Body of pancreas (tissue), 4 donors: ENCODE results near the gene CYP4F3.

ENCODE experiments used
- POLR2A ChIP-seq, 3 donors: fragments of 450-650 bp; IDR thresholded peaks; one replicate each; pipeline ENCODE4 v1.6.1; 2016; ENCODE audit warnings: antibody characterized with exemption in 3 of 3, mild to moderate bottlenecking in 2 of 3
- TF ChIP-seq, protein P1 (sequence below), 7 experiments: fragments of 450-650 bp in 4 of 7; fragments of 200-600 bp in 3 of 7; sonication (generic) in 3 of 7; IDR thresholded peaks; one replicate each; pipeline ENCODE4 v1.5.1; 2016 to 2019; ENCODE audit warnings: antibody characterized with exemption in 7 of 7

- TF ChIP-seq, protein P1, sequence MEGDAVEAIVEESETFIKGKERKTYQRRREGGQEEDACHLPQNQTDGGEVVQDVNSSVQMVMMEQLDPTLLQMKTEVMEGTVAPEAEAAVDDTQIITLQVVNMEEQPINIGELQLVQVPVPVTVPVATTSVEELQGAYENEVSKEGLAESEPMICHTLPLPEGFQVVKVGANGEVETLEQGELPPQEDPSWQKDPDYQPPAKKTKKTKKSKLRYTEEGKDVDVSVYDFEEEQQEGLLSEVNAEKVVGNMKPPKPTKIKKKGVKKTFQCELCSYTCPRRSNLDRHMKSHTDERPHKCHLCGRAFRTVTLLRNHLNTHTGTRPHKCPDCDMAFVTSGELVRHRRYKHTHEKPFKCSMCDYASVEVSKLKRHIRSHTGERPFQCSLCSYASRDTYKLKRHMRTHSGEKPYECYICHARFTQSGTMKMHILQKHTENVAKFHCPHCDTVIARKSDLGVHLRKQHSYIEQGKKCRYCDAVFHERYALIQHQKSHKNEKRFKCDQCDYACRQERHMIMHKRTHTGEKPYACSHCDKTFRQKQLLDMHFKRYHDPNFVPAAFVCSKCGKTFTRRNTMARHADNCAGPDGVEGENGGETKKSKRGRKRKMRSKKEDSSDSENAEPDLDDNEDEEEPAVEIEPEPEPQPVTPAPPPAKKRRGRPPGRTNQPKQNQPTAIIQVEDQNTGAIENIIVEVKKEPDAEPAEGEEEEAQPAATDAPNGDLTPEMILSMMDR (IDR thresholded peaks at IDR 0.05), result no peak
- no peak for TF ChIP-seq POLR2A (IDR thresholded peaks at IDR 0.05)
These were observed 18.9 kb upstream of the CYP4F3 start for GRCh38 chr19:15621801-15622200.
